ENCODE data around the gene PDE6G.
A peak's percentile ranks its signal among the peaks of the same experiment; 100 is the strongest.

Gene PDE6G

GRCh38 chr17:81640011-81640410 is 16.3 kb downstream of the PDE6G start:
- TF ChIP-seq ZNF175 (tag by site-specific recombination; IDR thresholded peaks at IDR 0.05) (no peak), ZNF121 (tag by site-specific recombination; IDR thresholded peaks at IDR 0.05) (peak; percentile 78), ZNF510 (tag by site-specific recombination; IDR thresholded peaks at IDR 0.05; ENCODE audit: insufficient replicate concordance) (no peak), TRIM28 (IDR thresholded peaks at IDR 0.05; ENCODE audit: borderline replicate concordance, low read length) (no peak)
- no peaks in the 10 kb centered on the region for H3K9me3 ChIP-seq (ENCODE audit: control insufficient read depth, insufficient read depth, low read depth, low read length)
- H3K27ac ChIP-seq (ENCODE audit: extremely low read depth, low read depth, low read length), result no peak overlapping the region
- H3K4me3 ChIP-seq (ENCODE audit: low read depth, low read length), result no peak overlapping the region
- POLR2A ChIA-PET, result interaction anchor here (0.6 kb wide), 2 partner anchors 23 to 417 kb away, joined by 3 read pairs; partner anchors contain the start of gene CEP131
- H3K36me3 ChIP-seq (ENCODE audit: control insufficient read depth in 2 of 2, insufficient read depth in 1 of 2, low read length in 2 of 2), result no peaks in the 10 kb centered on the region; a peak in 1 of 3 replicates
- peaks cover 9% of the 10 kb centered on the region; the same call in 1 of the 2 replicates for H3K4me1 ChIP-seq (ENCODE audit: control insufficient read depth, insufficient read depth, low read length)
- CTCF ChIA-PET, result no interaction called here

GRCh38 chr17:81638683-81639082 is 17.7 kb downstream of the PDE6G start:
- Histone ChIP-seq H3K36me3 (ENCODE audit: control insufficient read depth in 2 of 2, insufficient read depth in 1 of 2, low read length in 2 of 2) (peaks cover 0 to 6% of the 10 kb centered on the region in 2 experiments; a peak in 1 of 3 replicates), H3K27ac (ENCODE audit: extremely low read depth, low read depth, low read length) (no peak overlapping the region), H3K4me3 (ENCODE audit: low read depth, low read length) (no peak overlapping the region), H3K4me1 (ENCODE audit: control insufficient read depth, insufficient read depth, low read length) (peaks cover 9% of the 10 kb centered on the region; the same call in 1 of the 2 replicates), H3K9me3 (ENCODE audit: control insufficient read depth, insufficient read depth, low read depth, low read length) (no peaks in the 10 kb centered on the region)
- ChIA-PET CTCF (no interaction called here), POLR2A (no interaction called here)
- TF ChIP-seq ZNF174 (tag by site-specific recombination; IDR thresholded peaks at IDR 0.05) (no peak), WT1 (tag by site-specific recombination; IDR thresholded peaks at IDR 0.05) (peak; percentile 89), ZBTB49 (tag by site-specific recombination; IDR thresholded peaks at IDR 0.05; ENCODE audit: low read depth) (no peak)

DNA sequence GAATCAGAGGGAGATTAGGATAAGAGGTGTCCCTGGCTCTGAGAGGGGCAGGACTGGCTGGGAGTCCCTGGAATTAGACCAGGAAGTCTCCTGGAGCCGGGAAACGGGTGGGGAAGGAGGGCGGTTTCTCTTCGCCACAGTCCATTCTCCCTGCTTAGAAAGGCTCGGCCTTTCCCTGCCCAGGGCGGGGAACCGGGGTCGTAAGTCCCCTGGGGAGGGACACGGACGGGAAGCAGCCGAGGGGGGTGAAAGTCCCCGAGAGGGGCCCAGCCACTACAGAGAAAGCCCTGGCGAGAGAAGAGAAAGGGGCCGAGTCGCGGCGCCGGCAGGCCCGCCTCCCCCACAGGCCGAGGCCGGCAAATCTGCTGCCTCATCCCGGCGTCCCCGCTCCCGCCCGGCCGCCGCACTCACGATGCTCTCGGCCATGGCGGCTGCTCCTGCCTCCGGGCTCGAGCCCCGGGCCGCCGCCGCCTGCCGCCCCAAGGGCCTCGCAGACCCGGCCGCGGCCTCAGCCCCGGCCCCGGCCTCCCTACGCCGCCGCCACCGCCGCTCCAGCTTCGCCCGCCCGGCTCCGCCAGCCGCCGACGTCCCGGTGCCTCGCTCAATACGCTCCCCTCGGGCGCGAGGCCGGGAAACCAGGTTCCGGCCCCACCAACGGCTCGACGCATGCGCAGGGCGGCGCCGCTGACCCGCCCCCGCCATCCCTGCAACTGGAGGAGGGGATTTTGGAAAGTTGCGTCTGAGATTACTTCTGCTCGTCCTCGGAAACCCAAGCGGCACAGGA is 19.6 kb downstream of the PDE6G start, which contains the start of the genes NPLOC4 and TSPAN10:
TSS of gene NPLOC4 (minus strand) at position 608 of the 784 bp plus-strand sequence. CDS start at position 426, 182 bp downstream.
TSS of gene TSPAN10 (plus strand) at position 692 of the 784 bp plus-strand sequence. CDS start 5,217 bp downstream, outside the sequence.
- H3K9me3 ChIP-seq (ENCODE audit: control insufficient read depth, insufficient read depth, low read depth, low read length), result no peaks in the 10 kb centered on the region
- ChIA-PET POLR2A (interaction anchor here (0.6 to 2.0 kb wide), 10 partner anchors 19 to 414 kb away, joined by 3 to 6 read pairs (median 4); partner anchors contain the start of genes ARL16, CCDC137, CEP131 and HGS), CTCF (no interaction called here)
- peak within 1 kb of the TSS; percentile 98 for H3K27ac ChIP-seq (ENCODE audit: extremely low read depth, low read depth, low read length)
- peak within 1 kb of the TSS; percentile 83 for H3K4me3 ChIP-seq (ENCODE audit: low read depth, low read length)
- H3K4me1 ChIP-seq (ENCODE audit: control insufficient read depth, insufficient read depth, low read length), result peaks cover 9% of the 10 kb centered on the region; the same call in 1 of the 2 replicates
- peaks cover 6 to 9% of the 10 kb centered on the region in 2 experiments for H3K36me3 ChIP-seq (ENCODE audit: control insufficient read depth in 2 of 2, insufficient read depth in 1 of 2, low read length in 2 of 2)
- TF ChIP-seq ZSCAN23 (tag by site-specific recombination; IDR thresholded peaks at IDR 0.05) (no peak), ZNF335 (tag by site-specific recombination; conservative IDR thresholded peaks at IDR 0.05) (peak; percentile 37), ZNF596 (tag by site-specific recombination; IDR thresholded peaks at IDR 0.05) (peak; percentile 51; the same call in 1 of the 2 replicates), ZNF654 (tag by site-specific recombination; IDR thresholded peaks at IDR 0.05; ENCODE audit: low read depth) (no peak), ZNF223 (tag by site-specific recombination; IDR thresholded peaks at IDR 0.05) (no peak), SP2 (tag by site-specific recombination; IDR thresholded peaks at IDR 0.05) (peak; percentile 54), ZNF121 (tag by site-specific recombination; IDR thresholded peaks at IDR 0.05) (no peak), YY2 (tag by site-specific recombination; IDR thresholded peaks at IDR 0.05) (peak; percentile 77), KLF16 (tag by site-specific recombination; IDR thresholded peaks at IDR 0.05) (peak; percentile 86), YY1 (tag by site-specific recombination; IDR thresholded peaks at IDR 0.05) (peak; percentile 66), ZNF513 (tag by site-specific recombination; IDR thresholded peaks at IDR 0.05) (peak; percentile 26; the same call in 1 of the 2 replicates), ZBTB44 (tag by site-specific recombination; IDR thresholded peaks at IDR 0.05) (peak; percentile 66; the same call in 1 of the 2 replicates), GLIS1 (tag by site-specific recombination; IDR thresholded peaks at IDR 0.05) (peak; percentile 38; the same call in 1 of the 2 replicates), ZNF692 (tag by site-specific recombination; IDR thresholded peaks at IDR 0.05) (0 out of 2 replicates have a peak, but pooled peaks have one; percentile 34), ZBTB49 (tag by site-specific recombination; IDR thresholded peaks at IDR 0.05; ENCODE audit: low read depth) (no peak)
